Calu3 (cell line): ENCODE data around the gene CAPG. TPM values are rescaled to one million over a fixed set of nuclear protein-coding genes. Genes with fewer than 3 reads are reported as not detected.

Experiments used
- BruUV-seq: library from RNA; stranded (reverse); fragments of 400-500 nt; replicated peaks from 2 replicates; lab custom pipeline; 2021; lab: Mats Ljungman, UMichigan
- CTCF ChIA-PET: fragments of 300-600 bp; sonication (Branson Sonifier 250); formaldehyde crosslinking; loops from one replicate; lab custom pipeline; 2022; ENCODE audit warnings: antibody characterized with exemption; lab: Charles Lee
- DNase-seq: peaks from one replicate; pipeline ENCODE4 v3.0.0; 2022
- H3K27ac Mint-ChIP-seq: one replicate; pipeline ENCODE4 v1.8.0; 2022; ENCODE audit warnings: mixed read lengths; ENCODE audit not compliant: unreplicated experiment
- H3K27me3 Mint-ChIP-seq: one replicate; pipeline ENCODE4 v1.8.0; 2022; ENCODE audit warnings: mixed read lengths; ENCODE audit not compliant: unreplicated experiment
- H3K36me3 Mint-ChIP-seq: one replicate; pipeline ENCODE4 v1.8.0; 2022; ENCODE audit warnings: mild to moderate bottlenecking, moderate library complexity, mixed read lengths; ENCODE audit not compliant: insufficient read depth, unreplicated experiment
- H3K4me1 Mint-ChIP-seq: one replicate; pipeline ENCODE4 v1.8.0; 2022; ENCODE audit warnings: mild to moderate bottlenecking, low read depth, mixed read lengths; ENCODE audit not compliant: unreplicated experiment
- H3K4me3 Mint-ChIP-seq: one replicate; pipeline ENCODE4 v1.8.0; 2022; ENCODE audit warnings: mild to moderate bottlenecking, low read depth, moderate library complexity, mixed read lengths; ENCODE audit not compliant: unreplicated experiment
- H3K9me3 Mint-ChIP-seq: one replicate; pipeline ENCODE4 v1.8.0; 2022; ENCODE audit warnings: low read depth, mixed read lengths; ENCODE audit not compliant: unreplicated experiment
- intact Hi-C: fragments of 100-400 bp; cut with micrococcal nuclease; formaldehyde crosslinking; loops from one replicate; pipeline ENCODE4 v1.10.0; 2022; ENCODE audit not compliant: unreplicated experiment
- total RNA-seq: library from RNA; stranded (reverse); gene quantifications from 2 replicates; pipeline ENCODE4 v1.2.3, GENCODE V29; 2022
- TF ChIP-seq, protein P1 (sequence below): fragments of 200-600 bp; IDR thresholded peaks from one replicate; pipeline ENCODE4 v1.8.0; 2022; ENCODE audit warnings: antibody characterized with exemption; ENCODE audit not compliant: unreplicated experiment

Gene CAPG
- total RNA-seq, 1 experiment from 2014 or later: 238 TPM

DNA sequence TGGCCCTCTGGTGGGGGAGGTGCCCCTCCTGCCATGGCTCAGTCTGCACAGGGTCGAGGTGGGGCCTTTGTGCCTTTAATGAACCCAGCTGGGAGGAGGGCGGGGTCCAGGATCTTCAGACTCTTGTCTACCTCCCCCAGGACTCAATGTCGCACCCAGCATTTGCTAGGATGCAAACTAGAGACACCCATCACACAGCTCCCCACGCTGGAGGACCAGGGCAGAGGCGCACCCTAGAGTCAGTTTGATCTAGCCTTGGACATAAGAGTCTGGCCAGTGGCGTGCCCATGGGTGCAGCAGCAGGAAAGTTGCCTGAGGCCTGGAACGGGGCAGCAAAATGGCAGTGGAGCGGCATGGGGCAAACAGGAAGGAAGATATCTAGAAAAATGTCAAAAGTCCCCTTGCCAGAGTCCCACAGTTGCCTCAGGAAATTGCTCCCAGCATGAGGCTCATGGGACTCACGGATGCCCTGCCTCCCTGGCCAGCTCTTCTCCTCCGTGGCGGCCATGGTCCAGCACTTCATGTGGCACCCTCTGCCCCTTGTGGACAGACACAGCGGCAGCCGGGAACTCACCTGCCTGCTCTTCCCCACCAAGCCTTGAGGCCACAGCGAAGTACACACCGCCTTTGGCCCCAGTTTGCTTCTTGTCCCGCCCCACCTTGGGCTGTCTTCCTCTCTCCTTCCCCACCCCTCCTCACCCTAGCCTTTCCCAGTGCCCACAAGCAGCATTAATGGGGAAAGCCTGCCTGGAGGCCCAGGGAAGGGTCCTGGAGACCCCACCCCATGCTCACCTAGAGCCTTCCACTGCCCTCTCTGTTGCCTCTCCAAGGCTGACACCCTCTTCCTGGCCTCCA, 26.0 kb upstream of the CAPG start:
- Mint-ChIP-seq H3K4me3 (no peak overlapping the region), H3K9me3 (no peaks in the 10 kb centered on the region), H3K27ac (no peak overlapping the region), H3K4me1 (peaks cover 28% of the 10 kb centered on the region), H3K27me3 (no peaks in the 10 kb centered on the region), H3K36me3 (peaks cover 21% of the 10 kb centered on the region)
- TF ChIP-seq, protein P1, sequence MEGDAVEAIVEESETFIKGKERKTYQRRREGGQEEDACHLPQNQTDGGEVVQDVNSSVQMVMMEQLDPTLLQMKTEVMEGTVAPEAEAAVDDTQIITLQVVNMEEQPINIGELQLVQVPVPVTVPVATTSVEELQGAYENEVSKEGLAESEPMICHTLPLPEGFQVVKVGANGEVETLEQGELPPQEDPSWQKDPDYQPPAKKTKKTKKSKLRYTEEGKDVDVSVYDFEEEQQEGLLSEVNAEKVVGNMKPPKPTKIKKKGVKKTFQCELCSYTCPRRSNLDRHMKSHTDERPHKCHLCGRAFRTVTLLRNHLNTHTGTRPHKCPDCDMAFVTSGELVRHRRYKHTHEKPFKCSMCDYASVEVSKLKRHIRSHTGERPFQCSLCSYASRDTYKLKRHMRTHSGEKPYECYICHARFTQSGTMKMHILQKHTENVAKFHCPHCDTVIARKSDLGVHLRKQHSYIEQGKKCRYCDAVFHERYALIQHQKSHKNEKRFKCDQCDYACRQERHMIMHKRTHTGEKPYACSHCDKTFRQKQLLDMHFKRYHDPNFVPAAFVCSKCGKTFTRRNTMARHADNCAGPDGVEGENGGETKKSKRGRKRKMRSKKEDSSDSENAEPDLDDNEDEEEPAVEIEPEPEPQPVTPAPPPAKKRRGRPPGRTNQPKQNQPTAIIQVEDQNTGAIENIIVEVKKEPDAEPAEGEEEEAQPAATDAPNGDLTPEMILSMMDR: no peak
- CTCF ChIA-PET: no interaction called here
- no TSS peak for BruUV-seq
- intact Hi-C loops: loop anchor here (5.0 kb wide), 1 partner anchor 101 kb away; the partner anchor contains the start of gene MAT2A
- no peak for DNase-seq

DNA sequence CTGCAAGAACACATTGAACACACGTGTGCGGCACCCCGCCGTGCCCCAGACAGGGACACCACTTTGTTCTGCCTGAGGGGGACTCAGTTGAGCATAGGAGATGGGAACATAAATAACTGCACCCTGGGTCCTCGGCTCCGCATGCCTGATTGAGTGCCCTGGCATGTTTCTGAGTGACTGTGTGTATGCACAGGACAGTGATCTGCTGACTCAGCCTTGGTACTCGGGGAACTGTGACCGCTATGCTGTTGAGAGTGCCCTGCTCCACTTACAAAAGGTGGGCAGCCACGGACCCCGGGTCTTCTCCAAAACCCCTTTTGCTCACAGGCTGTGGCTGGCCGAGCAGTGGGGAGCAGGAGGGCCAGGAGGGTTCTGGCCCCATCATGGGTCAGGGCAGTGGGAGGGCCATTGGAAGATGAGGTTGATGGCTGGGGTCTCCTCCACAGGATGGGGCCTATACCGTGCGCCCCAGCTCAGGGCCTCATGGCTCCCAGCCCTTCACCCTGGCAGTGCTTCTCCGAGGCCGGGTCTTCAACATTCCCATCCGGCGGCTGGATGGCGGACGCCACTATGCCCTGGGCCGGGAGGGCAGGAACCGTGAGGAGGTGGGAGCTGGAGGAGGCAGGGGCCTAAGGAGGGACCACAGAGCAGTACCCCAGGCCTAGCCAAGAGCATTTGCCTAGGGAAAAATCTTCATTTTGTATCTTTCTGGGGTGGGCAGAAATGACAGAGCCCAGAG, 25.2 kb upstream of the CAPG start:
- H3K9me3 Mint-ChIP-seq: no peaks in the 10 kb centered on the region
- H3K4me3 Mint-ChIP-seq: no peak overlapping the region
- TF ChIP-seq, protein P1: no peak
- peaks cover 28% of the 10 kb centered on the region for H3K4me1 Mint-ChIP-seq
- intact Hi-C loops: loop anchor here (5.0 kb wide), 1 partner anchor 102 kb away; the partner anchor contains the start of gene MAT2A
- CTCF ChIA-PET: no interaction called here
- H3K36me3 Mint-ChIP-seq: peaks cover 21% of the 10 kb centered on the region
- no peak overlapping the region for H3K27ac Mint-ChIP-seq
- no peaks in the 10 kb centered on the region for H3K27me3 Mint-ChIP-seq
- DNase-seq: no peak
- BruUV-seq: no TSS peak

DNA sequence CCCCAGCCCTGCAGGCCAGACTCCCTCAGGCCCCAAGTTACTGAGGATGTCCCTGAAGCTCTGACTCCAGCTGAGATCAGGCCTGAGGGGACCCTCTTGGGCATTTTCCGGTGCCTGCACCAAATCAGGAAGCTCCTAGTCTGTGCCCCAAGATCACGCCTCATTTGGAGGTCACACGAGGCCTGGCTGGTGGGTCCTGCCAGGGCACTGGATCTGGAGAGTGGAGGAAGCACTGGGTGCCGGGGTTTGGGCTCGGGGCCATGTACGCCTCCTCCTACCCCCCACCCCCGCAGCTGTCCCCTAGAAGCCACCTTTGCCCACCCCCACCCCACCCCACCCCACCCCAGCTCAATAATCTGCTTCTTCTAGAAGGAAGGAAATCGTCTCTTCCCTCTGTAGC, 24.5 kb upstream of the CAPG start:
- Mint-ChIP-seq H3K27me3 (no peaks in the 10 kb centered on the region), H3K4me3 (no peak overlapping the region), H3K27ac (no peak overlapping the region), H3K36me3 (peaks cover 21% of the 10 kb centered on the region), H3K9me3 (no peaks in the 10 kb centered on the region), H3K4me1 (peaks cover 31% of the 10 kb centered on the region)
- TF ChIP-seq, protein P1: no peak
- intact Hi-C loops: loop anchor here (5.0 kb wide), 1 partner anchor 103 kb away; the partner anchor contains the start of gene MAT2A
- CTCF ChIA-PET: no interaction called here
- DNase-seq: no peak
- no TSS peak for BruUV-seq

DNA sequence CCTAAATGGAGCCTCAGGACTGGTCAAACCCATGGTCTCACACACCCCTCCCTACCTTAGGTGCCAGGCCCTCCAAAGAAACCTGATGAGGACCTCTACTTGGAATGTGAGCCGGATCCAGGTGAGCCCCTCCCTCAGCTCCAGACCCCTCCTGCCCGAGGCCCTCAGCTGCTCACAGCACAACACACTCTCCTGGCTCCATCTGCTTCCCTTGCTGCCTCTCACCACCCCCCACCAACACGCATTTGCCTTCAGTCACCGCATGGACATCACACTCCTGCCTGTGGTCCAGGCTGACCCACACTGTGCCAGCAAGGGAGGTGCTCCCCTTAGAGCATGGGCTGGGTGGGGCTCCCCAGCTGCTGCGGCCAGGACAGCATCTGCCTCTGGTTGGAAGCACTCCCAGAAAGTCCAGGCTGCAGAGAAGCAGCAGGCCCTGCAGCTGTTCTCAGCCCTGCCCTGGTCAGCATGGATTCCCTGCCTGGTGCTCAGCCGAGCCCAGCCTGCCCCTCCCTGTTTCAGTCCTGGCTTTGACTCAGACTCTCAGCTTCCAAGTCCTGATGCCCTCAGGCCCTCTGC, 23.4 kb upstream of the CAPG start:
- H3K4me3 Mint-ChIP-seq: no peak overlapping the region
- H3K4me1 Mint-ChIP-seq: peaks cover 37% of the 10 kb centered on the region
- intact Hi-C loops: no loop called here
- H3K27me3 Mint-ChIP-seq: no peaks in the 10 kb centered on the region
- peaks cover 21% of the 10 kb centered on the region for H3K36me3 Mint-ChIP-seq
- CTCF ChIA-PET: interaction anchor here (0.5 kb wide), 1 partner anchor 26 kb away, joined by 5 read pairs; no protein-coding TSS in a partner anchor
- H3K27ac Mint-ChIP-seq: peak overlapping the region; percentile 43
- no peaks in the 10 kb centered on the region for H3K9me3 Mint-ChIP-seq
- TF ChIP-seq, protein P1: no peak
- no peak for DNase-seq
- no TSS peak for BruUV-seq
